Activated CD8-positive, alpha-beta T cell treated with anti-CD3 and anti-CD28 coated beads for 36 hours (primary cell): ENCODE measurements around the gene QARS1. TPM values are rescaled to one million over a fixed set of nuclear protein-coding genes. Genes with fewer than 3 reads are reported as not detected.

Source experiments
- ATAC-seq: fragments of 200-7000 bp; cut with Tn5 transposase; one replicate; pipeline ENCODE4 v1.10.0; 2021; ENCODE audit warnings: mild to moderate bottlenecking, moderate library complexity
- CTCF ChIA-PET: fragments of 350-600 bp; sonication (Branson Sonifier 250); formaldehyde crosslinking; loops from one replicate; lab custom pipeline; 2021; ENCODE audit warnings: antibody characterized with exemption; lab: Charles Lee
- POLR2A ChIA-PET: fragments of 350-600 bp; sonication (Branson Sonifier 250); formaldehyde crosslinking; loops from one replicate; lab custom pipeline; 2021; ENCODE audit warnings: antibody characterized with exemption; lab: Charles Lee
- DNase-seq: peaks from one replicate; pipeline ENCODE4 v3.0.0-alpha.2; 2020
- H3K27ac Mint-ChIP-seq: one replicate; pipeline ENCODE4 v1.8.0; 2021; ENCODE audit warnings: mild to moderate bottlenecking, mixed read lengths
- H3K27me3 Mint-ChIP-seq: one replicate; pipeline ENCODE4 v1.8.0; 2021; ENCODE audit warnings: mixed read lengths
- H3K36me3 Mint-ChIP-seq: one replicate; pipeline ENCODE4 v1.8.0; 2021; ENCODE audit warnings: low read depth, mixed read lengths
- H3K4me1 Mint-ChIP-seq: one replicate; pipeline ENCODE4 v1.8.0; 2021; ENCODE audit warnings: low read depth, mixed read lengths
- H3K4me3 Mint-ChIP-seq: one replicate; pipeline ENCODE4 v1.8.0; 2021; ENCODE audit warnings: mild to moderate bottlenecking, moderate library complexity, mixed read lengths
- H3K9me3 Mint-ChIP-seq: one replicate; pipeline ENCODE4 v1.8.0; 2021; ENCODE audit warnings: mixed read lengths
- intact Hi-C: fragments of 100-400 bp; cut with micrococcal nuclease; formaldehyde crosslinking; loops from one replicate; pipeline ENCODE4 v1.10.0; 2022
- total RNA-seq, 2 experiments: library from RNA; stranded (reverse); gene quantifications; one replicate each; pipeline ENCODE4 v1.2.3, GENCODE V29; 2021
- TF ChIP-seq, protein P1 (sequence below): fragments of 200-600 bp; IDR thresholded peaks from one replicate; pipeline ENCODE4 v1.8.0; 2022; ENCODE audit warnings: antibody characterized with exemption, mild to moderate bottlenecking

Gene QARS1
- total RNA-seq, 2 experiments from 2014 or later, result 270 to 282 TPM

DNA sequence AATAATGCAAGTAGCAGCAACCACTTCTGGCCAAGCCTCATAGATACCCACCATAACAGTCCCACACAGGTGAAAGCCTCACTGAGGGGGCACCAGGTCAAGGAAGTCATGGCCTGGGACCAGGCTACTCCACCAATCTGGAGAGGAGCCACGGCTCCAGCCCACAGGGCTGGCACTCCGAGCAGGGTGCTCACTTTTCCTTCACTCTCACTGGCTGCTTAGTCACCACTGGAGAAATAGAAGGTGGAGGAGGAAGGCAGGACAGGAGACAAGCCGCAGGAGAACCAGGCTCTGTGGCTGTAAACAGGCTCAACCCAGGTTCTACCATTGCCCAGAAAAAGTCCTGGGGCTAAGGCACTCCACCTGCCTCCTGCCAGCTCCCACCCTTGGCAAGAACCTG, 14.9 kb upstream of the QARS1 start:
- Mint-ChIP-seq H3K27ac (peak overlapping the region; percentile 93), H3K9me3 (no peaks in the 10 kb centered on the region), H3K36me3 (peaks cover 22% of the 10 kb centered on the region), H3K4me3 (peak overlapping the region; percentile 87), H3K4me1 (peaks cover 20% of the 10 kb centered on the region), H3K27me3 (no peaks in the 10 kb centered on the region)
- ATAC-seq (no peak), DNase-seq (no peak)
- POLR2A ChIA-PET, result interaction anchor here (0.8 to 2.6 kb wide), 6 partner anchors 9 to 97 kb away, joined by 3 to 29 read pairs (median 6); partner anchors contain the start of genes NDUFAF3 and QRICH1
- CTCF ChIA-PET, result interaction anchor here (1.5 kb wide), 2 partner anchors 15 to 25 kb away, joined by 3 to 4 read pairs; partner anchors contain the start of gene QARS1
- TF ChIP-seq, protein P1, sequence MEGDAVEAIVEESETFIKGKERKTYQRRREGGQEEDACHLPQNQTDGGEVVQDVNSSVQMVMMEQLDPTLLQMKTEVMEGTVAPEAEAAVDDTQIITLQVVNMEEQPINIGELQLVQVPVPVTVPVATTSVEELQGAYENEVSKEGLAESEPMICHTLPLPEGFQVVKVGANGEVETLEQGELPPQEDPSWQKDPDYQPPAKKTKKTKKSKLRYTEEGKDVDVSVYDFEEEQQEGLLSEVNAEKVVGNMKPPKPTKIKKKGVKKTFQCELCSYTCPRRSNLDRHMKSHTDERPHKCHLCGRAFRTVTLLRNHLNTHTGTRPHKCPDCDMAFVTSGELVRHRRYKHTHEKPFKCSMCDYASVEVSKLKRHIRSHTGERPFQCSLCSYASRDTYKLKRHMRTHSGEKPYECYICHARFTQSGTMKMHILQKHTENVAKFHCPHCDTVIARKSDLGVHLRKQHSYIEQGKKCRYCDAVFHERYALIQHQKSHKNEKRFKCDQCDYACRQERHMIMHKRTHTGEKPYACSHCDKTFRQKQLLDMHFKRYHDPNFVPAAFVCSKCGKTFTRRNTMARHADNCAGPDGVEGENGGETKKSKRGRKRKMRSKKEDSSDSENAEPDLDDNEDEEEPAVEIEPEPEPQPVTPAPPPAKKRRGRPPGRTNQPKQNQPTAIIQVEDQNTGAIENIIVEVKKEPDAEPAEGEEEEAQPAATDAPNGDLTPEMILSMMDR, result no peak
- intact Hi-C loops, result no loop called here

DNA sequence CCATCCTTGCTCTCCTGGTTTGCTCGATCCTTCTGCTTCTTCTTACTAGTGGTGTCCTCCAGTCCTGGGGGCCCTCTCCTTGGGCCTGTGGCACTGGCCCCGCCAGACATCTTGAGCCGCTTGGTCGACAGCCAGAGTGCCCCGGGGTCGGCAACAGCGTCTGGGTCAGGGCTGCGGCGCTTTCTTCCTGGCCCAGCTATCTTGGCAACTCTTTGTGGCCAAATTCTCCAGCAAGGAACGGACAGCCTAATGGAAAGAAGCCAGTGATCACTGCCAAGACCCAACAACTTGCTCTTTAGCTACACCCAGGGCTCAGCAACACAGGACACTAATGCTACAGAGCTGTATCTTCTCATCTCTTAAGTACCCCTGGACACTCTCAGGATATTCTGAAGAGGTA, 14.5 kb upstream of the QARS1 start:
- ChIA-PET CTCF (interaction anchor here (1.5 kb wide), 1 partner anchor 24 kb away, joined by 4 read pairs; no protein-coding TSS in a partner anchor), POLR2A (interaction anchor here (0.8 to 3.4 kb wide), 3 partner anchors 14 to 25 kb away, joined by 3 to 13 read pairs (median 6); partner anchors contain the start of genes QARS1 and QRICH1)
- intact Hi-C loops, result no loop called here
- peak overlapping the region; percentile 87 for H3K4me3 Mint-ChIP-seq
- peaks cover 23% of the 10 kb centered on the region for H3K36me3 Mint-ChIP-seq
- TF ChIP-seq, protein P1, result no peak
- peak overlapping the region; percentile 93 for H3K27ac Mint-ChIP-seq
- H3K9me3 Mint-ChIP-seq, result no peaks in the 10 kb centered on the region
- H3K27me3 Mint-ChIP-seq, result no peaks in the 10 kb centered on the region
- DNase-seq (no peak), ATAC-seq (no peak)
- peaks cover 20% of the 10 kb centered on the region for H3K4me1 Mint-ChIP-seq

DNA sequence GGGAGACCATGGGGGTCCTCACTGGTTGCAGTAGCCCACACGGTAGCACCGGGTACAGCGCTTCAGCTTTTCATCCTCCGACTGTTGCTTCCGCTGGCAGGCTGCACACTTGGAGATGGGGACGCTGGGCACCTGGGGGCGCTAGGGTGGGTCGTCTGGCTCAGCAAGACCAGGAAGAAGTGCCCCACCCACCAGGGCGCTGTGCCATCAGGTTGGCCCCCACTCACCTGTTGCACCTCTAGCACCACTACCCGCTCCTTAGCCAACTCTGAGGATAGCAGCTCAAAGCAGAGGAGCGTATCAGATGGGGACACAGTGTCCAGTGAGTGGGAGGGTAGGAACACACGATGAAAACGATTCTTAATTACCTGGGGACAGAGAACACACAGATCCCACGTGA, 7.7 kb upstream of the QARS1 start:
- CTCF ChIA-PET, result interaction anchor here (1.2 kb wide), 1 partner anchor 17 kb away, joined by 3 read pairs; no protein-coding TSS in a partner anchor
- intact Hi-C loops, result no loop called here
- no peaks in the 10 kb centered on the region for H3K27me3 Mint-ChIP-seq
- H3K4me1 Mint-ChIP-seq, result no peaks in the 10 kb centered on the region
- TF ChIP-seq, protein P1, result no peak
- DNase-seq (no peak), ATAC-seq (no peak)
- H3K27ac Mint-ChIP-seq, result no peak overlapping the region
- H3K36me3 Mint-ChIP-seq, result peaks cover 41% of the 10 kb centered on the region
- H3K4me3 Mint-ChIP-seq, result no peak overlapping the region
- POLR2A ChIA-PET, result interaction anchor here (2.2 kb wide), 1 partner anchor 18 kb away, joined by 13 read pairs; the partner anchor contains the start of gene QRICH1
- no peaks in the 10 kb centered on the region for H3K9me3 Mint-ChIP-seq

DNA sequence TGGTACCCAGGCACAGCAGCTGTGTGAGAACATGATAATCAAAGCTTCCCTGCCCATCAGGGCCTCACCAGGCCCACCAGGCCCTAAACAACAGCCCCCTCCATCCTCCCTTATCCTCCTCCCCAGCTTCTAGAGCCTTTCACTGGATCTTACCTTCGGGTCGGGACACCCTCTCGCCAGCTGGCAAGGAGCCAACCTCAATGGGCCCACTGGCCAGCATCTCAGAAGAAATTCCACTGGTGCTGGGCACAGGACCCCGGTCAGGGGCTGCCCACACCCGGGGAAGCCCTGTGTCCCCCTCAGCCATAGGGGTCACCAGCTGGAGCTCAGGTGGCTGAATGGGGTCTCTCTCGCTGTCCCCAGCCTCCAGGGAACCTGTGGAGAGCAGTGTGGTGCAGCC, 6.8 kb upstream of the QARS1 start:
- intact Hi-C loops, result no loop called here
- no peak overlapping the region for H3K4me3 Mint-ChIP-seq
- peaks cover 38% of the 10 kb centered on the region for H3K36me3 Mint-ChIP-seq
- H3K27ac Mint-ChIP-seq, result no peak overlapping the region
- H3K9me3 Mint-ChIP-seq, result no peaks in the 10 kb centered on the region
- H3K27me3 Mint-ChIP-seq, result no peaks in the 10 kb centered on the region
- POLR2A ChIA-PET, result interaction anchor here (2.0 to 2.2 kb wide), 2 partner anchors 9 to 17 kb away, joined by 8 to 13 read pairs; partner anchors contain the start of genes QRICH1 and USP19
- ATAC-seq (no peak), DNase-seq (no peak)
- CTCF ChIA-PET, result no interaction called here
- TF ChIP-seq, protein P1, result no peak
- H3K4me1 Mint-ChIP-seq, result no peaks in the 10 kb centered on the region

DNA sequence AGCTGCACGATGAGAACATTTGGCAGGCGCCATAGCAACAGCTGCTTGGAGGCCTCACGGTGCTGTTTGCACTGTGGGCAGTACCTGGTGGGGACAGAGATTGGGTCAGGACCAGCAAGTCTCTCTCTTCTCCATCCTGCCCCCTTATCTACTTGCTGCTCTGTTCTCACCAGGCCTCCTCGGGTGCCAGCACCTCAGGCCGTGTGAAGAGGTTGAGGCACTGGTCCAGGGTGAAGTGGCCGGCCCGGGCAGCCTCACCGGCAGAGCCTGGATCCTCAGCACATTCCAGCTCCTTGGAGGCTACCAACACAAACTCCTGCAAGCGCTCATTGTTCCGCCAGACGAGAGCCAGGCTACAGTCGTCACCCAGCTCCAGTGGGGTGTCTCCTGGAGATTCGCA, 6.2 kb upstream of the QARS1 start:
- DNase-seq (no peak), ATAC-seq (no peak)
- no peaks in the 10 kb centered on the region for H3K27me3 Mint-ChIP-seq
- no peak overlapping the region for H3K4me3 Mint-ChIP-seq
- intact Hi-C loops, result no loop called here
- ChIA-PET CTCF (no interaction called here), POLR2A (interaction anchor here (2.0 to 2.2 kb wide), 2 partner anchors 10 to 17 kb away, joined by 8 to 13 read pairs; partner anchors contain the start of genes QRICH1 and USP19)
- peaks cover 2% of the 10 kb centered on the region for H3K4me1 Mint-ChIP-seq
- H3K36me3 Mint-ChIP-seq, result peaks cover 34% of the 10 kb centered on the region
- TF ChIP-seq, protein P1, result no peak
- no peak overlapping the region for H3K27ac Mint-ChIP-seq
- H3K9me3 Mint-ChIP-seq, result no peaks in the 10 kb centered on the region
